Neural cell (in vitro differentiated cells): Measurements from ENCODE around the gene SLC30A7.

Source experiments
- EP300 ChIP-seq: fragments of 450-650 bp; conservative IDR thresholded peaks from 2 replicates; pipeline ENCODE4 v1.6.1; 2014; ENCODE audit warnings: antibody characterized with exemption, mild to moderate bottlenecking, moderate library complexity; ENCODE audit not compliant: poor library complexity, severe bottlenecking
- POLR2AphosphoS5 ChIP-seq: IDR thresholded peaks from 2 replicates; pipeline ENCODE4 v1.6.1; 2012
- SMC3 ChIP-seq: fragments of 450-650 bp; conservative IDR thresholded peaks from 2 replicates; pipeline ENCODE4 v1.6.1; 2014; ENCODE audit warnings: antibody characterized with exemption, mild to moderate bottlenecking, moderate library complexity; ENCODE audit not compliant: poor library complexity
- TAF1 ChIP-seq: IDR thresholded peaks from 2 replicates; pipeline ENCODE4 v1.6.1; 2012; ENCODE audit warnings: low read depth
- TF ChIP-seq, protein P1 (sequence below): fragments of 450-650 bp; IDR thresholded peaks from 2 replicates; pipeline ENCODE4 v1.5.1; 2014; ENCODE audit warnings: antibody characterized with exemption, mild to moderate bottlenecking, moderate library complexity; ENCODE audit not compliant: poor library complexity, severe bottlenecking
- TF ChIP-seq, protein P2 (sequence below): IDR thresholded peaks from 2 replicates; pipeline ENCODE4 v1.6.1; 2012; ENCODE audit warnings: borderline replicate concordance

DNA sequence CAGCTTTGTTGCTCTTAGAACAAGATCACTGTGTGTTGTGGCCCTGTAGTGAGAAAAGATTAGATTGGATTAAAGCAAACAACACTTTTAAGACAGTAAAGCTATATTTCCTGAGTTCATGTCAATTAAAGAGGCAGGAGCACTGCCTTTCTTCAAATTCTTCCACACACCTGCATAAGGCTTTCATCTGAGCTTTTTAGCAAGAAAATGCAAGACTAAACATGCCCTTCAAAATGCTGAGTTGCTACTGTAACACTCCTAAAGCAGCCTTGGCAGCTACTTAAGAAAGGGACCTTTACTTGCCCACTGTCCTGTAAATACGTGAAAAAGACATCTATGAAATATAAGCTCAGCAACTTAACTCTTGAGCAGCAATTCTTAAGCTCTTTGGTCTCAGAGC, 117.9 kb downstream of the SLC30A7 start:
- TF ChIP-seq, protein P1, sequence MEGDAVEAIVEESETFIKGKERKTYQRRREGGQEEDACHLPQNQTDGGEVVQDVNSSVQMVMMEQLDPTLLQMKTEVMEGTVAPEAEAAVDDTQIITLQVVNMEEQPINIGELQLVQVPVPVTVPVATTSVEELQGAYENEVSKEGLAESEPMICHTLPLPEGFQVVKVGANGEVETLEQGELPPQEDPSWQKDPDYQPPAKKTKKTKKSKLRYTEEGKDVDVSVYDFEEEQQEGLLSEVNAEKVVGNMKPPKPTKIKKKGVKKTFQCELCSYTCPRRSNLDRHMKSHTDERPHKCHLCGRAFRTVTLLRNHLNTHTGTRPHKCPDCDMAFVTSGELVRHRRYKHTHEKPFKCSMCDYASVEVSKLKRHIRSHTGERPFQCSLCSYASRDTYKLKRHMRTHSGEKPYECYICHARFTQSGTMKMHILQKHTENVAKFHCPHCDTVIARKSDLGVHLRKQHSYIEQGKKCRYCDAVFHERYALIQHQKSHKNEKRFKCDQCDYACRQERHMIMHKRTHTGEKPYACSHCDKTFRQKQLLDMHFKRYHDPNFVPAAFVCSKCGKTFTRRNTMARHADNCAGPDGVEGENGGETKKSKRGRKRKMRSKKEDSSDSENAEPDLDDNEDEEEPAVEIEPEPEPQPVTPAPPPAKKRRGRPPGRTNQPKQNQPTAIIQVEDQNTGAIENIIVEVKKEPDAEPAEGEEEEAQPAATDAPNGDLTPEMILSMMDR: no peak
- TF ChIP-seq, protein P2, sequence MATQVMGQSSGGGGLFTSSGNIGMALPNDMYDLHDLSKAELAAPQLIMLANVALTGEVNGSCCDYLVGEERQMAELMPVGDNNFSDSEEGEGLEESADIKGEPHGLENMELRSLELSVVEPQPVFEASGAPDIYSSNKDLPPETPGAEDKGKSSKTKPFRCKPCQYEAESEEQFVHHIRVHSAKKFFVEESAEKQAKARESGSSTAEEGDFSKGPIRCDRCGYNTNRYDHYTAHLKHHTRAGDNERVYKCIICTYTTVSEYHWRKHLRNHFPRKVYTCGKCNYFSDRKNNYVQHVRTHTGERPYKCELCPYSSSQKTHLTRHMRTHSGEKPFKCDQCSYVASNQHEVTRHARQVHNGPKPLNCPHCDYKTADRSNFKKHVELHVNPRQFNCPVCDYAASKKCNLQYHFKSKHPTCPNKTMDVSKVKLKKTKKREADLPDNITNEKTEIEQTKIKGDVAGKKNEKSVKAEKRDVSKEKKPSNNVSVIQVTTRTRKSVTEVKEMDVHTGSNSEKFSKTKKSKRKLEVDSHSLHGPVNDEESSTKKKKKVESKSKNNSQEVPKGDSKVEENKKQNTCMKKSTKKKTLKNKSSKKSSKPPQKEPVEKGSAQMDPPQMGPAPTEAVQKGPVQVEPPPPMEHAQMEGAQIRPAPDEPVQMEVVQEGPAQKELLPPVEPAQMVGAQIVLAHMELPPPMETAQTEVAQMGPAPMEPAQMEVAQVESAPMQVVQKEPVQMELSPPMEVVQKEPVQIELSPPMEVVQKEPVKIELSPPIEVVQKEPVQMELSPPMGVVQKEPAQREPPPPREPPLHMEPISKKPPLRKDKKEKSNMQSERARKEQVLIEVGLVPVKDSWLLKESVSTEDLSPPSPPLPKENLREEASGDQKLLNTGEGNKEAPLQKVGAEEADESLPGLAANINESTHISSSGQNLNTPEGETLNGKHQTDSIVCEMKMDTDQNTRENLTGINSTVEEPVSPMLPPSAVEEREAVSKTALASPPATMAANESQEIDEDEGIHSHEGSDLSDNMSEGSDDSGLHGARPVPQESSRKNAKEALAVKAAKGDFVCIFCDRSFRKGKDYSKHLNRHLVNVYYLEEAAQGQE: no peak
- no peak for TF ChIP-seq SMC3
- no peak for TF ChIP-seq EP300
- TF ChIP-seq POLR2AphosphoS5: no peak
- no peak for TF ChIP-seq TAF1
